ENCODE data around the gene TTC3. TPM values are rescaled to one million over a fixed set of nuclear protein-coding genes. Genes with fewer than 3 reads are reported as not detected.

TTC3 gene
- total RNA-seq, 1 experiment from 2014 or later, result 121 TPM

DNA sequence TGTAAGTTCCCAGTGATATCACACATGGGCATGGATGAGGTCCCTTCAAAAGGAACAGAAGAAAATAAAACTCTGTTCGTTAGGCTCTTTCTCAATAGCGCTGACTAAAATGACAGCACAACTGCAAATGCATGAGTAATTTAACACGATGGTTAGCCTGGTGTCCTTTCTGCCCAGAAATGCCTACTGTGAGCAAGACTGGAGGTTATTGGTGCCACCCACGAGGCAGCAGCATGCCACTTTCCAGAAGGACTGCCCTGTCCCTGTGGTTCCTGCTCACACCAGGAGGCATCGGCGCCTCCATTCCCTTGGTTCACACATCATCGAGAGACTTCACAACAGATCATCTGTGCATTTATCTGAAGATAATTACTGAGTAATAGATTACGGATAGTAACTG lies 167.9 kb downstream of the TTC3 start:
- Histone ChIP-seq H3K27me3 (ENCODE audit: low read length) (no peaks in the 10 kb centered on the region), H3K9me3 (ENCODE audit: low read length) (no peaks in the 10 kb centered on the region), H3K4me2 (ENCODE audit: low read length) (no peak overlapping the region), H3K79me2 (ENCODE audit: low read length) (peaks cover 38% of the 10 kb centered on the region), H3K9ac (ENCODE audit: low read length) (no peak overlapping the region), H3K9me2 (replicated peaks; ENCODE audit: low read length) (no peaks in the 10 kb centered on the region), H3K27ac (ENCODE audit: low read length) (no peak overlapping the region), H3K36me3 (ENCODE audit: low read depth, low read length) (peaks cover 7% of the 10 kb centered on the region; the same call in 1 of the 2 replicates), H3K4me1 (ENCODE audit: insufficient read depth, low read length) (no peaks in the 10 kb centered on the region), H3F3A (ENCODE audit: low read length, unreplicated experiment) (no peaks in the 10 kb centered on the region), H4K20me1 (ENCODE audit: low read length) (no peaks in the 10 kb centered on the region), H2AFZ (ENCODE audit: low read length) (no peak overlapping the region), H3K4me3 (ENCODE audit: low read length) (no peak overlapping the region)
- no peak for DNase-seq
- CTCF ChIA-PET, result no interaction called here
- TF ChIP-seq CTCF (conservative IDR thresholded peaks at IDR 0.05; ENCODE audit: low read depth, low read length) (no peak), EZH2phosphoT487 (IDR thresholded peaks at IDR 0.05; ENCODE audit: borderline replicate concordance, low read length) (no peak), EZH2 (IDR thresholded peaks at IDR 0.05; ENCODE audit: low read length, unreplicated experiment) (no peak)
- POLR2A ChIA-PET (ENCODE audit: unreplicated experiment), result no interaction called here
- BruUV-seq (replicated peaks), result no TSS peak
- ATAC-seq, result no peak
- intact Hi-C loops (cut with micrococcal nuclease), result no loop called here

DNA sequence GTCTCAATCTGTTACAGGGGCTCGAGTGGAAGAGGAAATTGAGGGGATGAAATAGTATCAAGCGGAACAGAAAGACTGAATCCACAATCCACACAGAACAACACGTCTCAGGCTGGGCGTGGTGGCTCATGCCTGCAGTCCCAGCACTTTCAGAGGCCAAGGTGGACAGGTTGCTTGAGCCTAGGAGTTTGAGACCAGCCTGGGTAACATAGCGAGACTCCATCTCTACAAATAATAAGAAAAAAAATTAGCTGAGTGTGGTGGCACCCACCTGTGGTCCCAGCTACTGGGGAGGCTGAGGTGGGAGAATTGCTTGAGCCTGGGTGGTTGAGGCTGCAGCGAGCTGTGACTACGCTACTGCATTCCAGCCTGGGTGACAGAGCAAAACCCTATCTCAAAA lies 168.4 kb downstream of the TTC3 start:
- ATAC-seq, result no peak
- TF ChIP-seq EZH2 (IDR thresholded peaks at IDR 0.05; ENCODE audit: low read length, unreplicated experiment), result no peak
- TF ChIP-seq CTCF (conservative IDR thresholded peaks at IDR 0.05; ENCODE audit: low read depth, low read length), result no peak
- TF ChIP-seq EZH2phosphoT487 (IDR thresholded peaks at IDR 0.05; ENCODE audit: borderline replicate concordance, low read length), result no peak
- POLR2A ChIA-PET (ENCODE audit: unreplicated experiment), result no interaction called here
- Histone ChIP-seq H3K4me3 (ENCODE audit: low read length) (no peak overlapping the region), H3K9ac (ENCODE audit: low read length) (no peak overlapping the region), H3K4me2 (ENCODE audit: low read length) (no peak overlapping the region), H3K79me2 (ENCODE audit: low read length) (peaks cover 43% of the 10 kb centered on the region), H2AFZ (ENCODE audit: low read length) (no peak overlapping the region), H3K4me1 (ENCODE audit: insufficient read depth, low read length) (no peaks in the 10 kb centered on the region), H4K20me1 (ENCODE audit: low read length) (no peaks in the 10 kb centered on the region), H3K27me3 (ENCODE audit: low read length) (no peaks in the 10 kb centered on the region), H3F3A (ENCODE audit: low read length, unreplicated experiment) (no peaks in the 10 kb centered on the region), H3K27ac (ENCODE audit: low read length) (no peak overlapping the region), H3K9me3 (ENCODE audit: low read length) (no peaks in the 10 kb centered on the region), H3K36me3 (ENCODE audit: low read depth, low read length) (peaks cover 7% of the 10 kb centered on the region; the same call in 1 of the 2 replicates), H3K9me2 (replicated peaks; ENCODE audit: low read length) (no peaks in the 10 kb centered on the region)
- intact Hi-C loops (cut with micrococcal nuclease), result no loop called here
- BruUV-seq (replicated peaks), result no TSS peak
- CTCF ChIA-PET, result no interaction called here
- no peak for DNase-seq

- no peaks in the 10 kb centered on the region for H4K20me1 ChIP-seq (ENCODE audit: low read length)
- peaks cover 67% of the 10 kb centered on the region for H3K79me2 ChIP-seq (ENCODE audit: low read length)
- BruUV-seq (replicated peaks), result no TSS peak
- ATAC-seq, result no peak
- no peaks in the 10 kb centered on the region for H3F3A ChIP-seq (ENCODE audit: low read length, unreplicated experiment)
- 0 out of 2 replicates have a peak, but pooled peaks cover 3% of the 10 kb centered on the region for H3K36me3 ChIP-seq (ENCODE audit: low read depth, low read length)
- H3K4me1 ChIP-seq (ENCODE audit: insufficient read depth, low read length), result no peaks in the 10 kb centered on the region
- H3K9me2 ChIP-seq (replicated peaks; ENCODE audit: low read length), result no peaks in the 10 kb centered on the region
- H2AFZ ChIP-seq (ENCODE audit: low read length), result no peak overlapping the region
- H3K4me3 ChIP-seq (ENCODE audit: low read length), result no peak overlapping the region
- TF ChIP-seq EZH2phosphoT487 (IDR thresholded peaks at IDR 0.05; ENCODE audit: borderline replicate concordance, low read length) (no peak), CTCF (conservative IDR thresholded peaks at IDR 0.05; ENCODE audit: low read depth, low read length) (no peak), EZH2 (IDR thresholded peaks at IDR 0.05; ENCODE audit: low read length, unreplicated experiment) (no peak)
- no peaks in the 10 kb centered on the region for H3K27me3 ChIP-seq (ENCODE audit: low read length)
- H3K27ac ChIP-seq (ENCODE audit: low read length), result no peak overlapping the region
- intact Hi-C loops (cut with micrococcal nuclease), result no loop called here
- H3K9ac ChIP-seq (ENCODE audit: low read length), result no peak overlapping the region
- H3K9me3 ChIP-seq (ENCODE audit: low read length), result no peaks in the 10 kb centered on the region
- ChIA-PET POLR2A (ENCODE audit: unreplicated experiment) (no interaction called here), CTCF (no interaction called here)
- no peak overlapping the region for H3K4me2 ChIP-seq (ENCODE audit: low read length)
- no peak for DNase-seq
These were observed 170.9 kb downstream of the TTC3 start for GRCh38 chr21:37243961-37244360.
